PFSK-1 (cell line): Measurements from ENCODE around the gene CAD.

ENCODE experiments used
- POLR2AphosphoS5 ChIP-seq: IDR thresholded peaks from 2 replicates; pipeline ENCODE4 v1.6.1; 2012; ENCODE audit warnings: low read depth, mild to moderate bottlenecking, control low read depth, low read length, moderate library complexity
- TAF1 ChIP-seq: IDR thresholded peaks from 2 replicates; pipeline ENCODE4 v1.6.1; 2012; ENCODE audit warnings: low read length, control low read depth, borderline replicate concordance; ENCODE audit not compliant: insufficient read depth

- TF ChIP-seq POLR2AphosphoS5 (no peak), TAF1 (no peak)
These were observed 20.3 kb downstream of the CAD start for GRCh38 chr2:27237341-27237945.
